ENCODE results near the gene TRAP1.
A peak's percentile ranks its signal among the peaks of the same experiment; 100 is the strongest.

Gene TRAP1

GRCh38 chr16:3717235-3718018, at the start of gene TRAP1:
Gene TRAP1, minus strand, starts transcription at chr16:3717524. Its CDS starts 16 bp downstream, at chr16:3717508.
- DNase-seq: peak; percentile 91

DNA sequence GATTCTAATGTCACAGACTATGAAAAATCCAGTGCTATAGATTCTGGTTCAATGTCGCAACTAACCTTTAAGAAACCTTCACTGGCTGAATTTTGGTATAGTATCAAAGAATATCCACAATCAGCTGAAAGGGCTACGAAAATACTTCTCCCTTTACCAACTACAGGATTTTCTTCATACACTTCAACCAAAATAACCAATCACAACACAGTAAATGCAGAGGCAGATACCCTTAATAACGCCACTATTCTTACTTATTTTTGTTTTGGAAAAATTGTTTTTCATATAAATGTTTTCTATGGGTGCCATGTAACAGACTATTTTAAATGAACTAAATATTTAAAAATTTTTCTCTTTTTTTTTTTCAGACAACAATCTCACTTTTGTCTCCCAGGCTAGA, 48.9 kb upstream of the TRAP1 start:
- no peak for DNase-seq

DNA sequence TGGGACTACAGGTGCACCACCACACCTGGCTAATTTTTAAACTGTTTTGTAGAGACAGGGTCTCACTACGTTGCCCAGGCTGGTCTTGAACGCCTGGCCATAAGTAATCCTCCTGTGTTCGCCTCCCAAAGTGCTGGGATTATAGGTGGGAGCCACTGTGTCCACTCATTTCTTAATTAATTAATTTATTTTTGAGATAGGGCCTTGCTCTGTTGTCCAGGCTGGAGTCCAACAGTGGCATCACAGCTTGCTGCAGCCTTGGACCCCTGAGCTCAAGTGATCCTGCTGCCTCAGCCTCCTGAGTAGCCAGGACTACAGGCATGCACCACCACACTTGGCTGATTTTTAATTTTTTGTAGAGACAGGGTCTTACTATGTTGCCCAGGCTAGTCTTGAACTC, 47.1 kb upstream of the TRAP1 start:
- DNase-seq: no peak

GRCh38 chr16:3762107-3762750, 44.9 kb upstream of the TRAP1 start:
- DNase-seq: no peak

DNA sequence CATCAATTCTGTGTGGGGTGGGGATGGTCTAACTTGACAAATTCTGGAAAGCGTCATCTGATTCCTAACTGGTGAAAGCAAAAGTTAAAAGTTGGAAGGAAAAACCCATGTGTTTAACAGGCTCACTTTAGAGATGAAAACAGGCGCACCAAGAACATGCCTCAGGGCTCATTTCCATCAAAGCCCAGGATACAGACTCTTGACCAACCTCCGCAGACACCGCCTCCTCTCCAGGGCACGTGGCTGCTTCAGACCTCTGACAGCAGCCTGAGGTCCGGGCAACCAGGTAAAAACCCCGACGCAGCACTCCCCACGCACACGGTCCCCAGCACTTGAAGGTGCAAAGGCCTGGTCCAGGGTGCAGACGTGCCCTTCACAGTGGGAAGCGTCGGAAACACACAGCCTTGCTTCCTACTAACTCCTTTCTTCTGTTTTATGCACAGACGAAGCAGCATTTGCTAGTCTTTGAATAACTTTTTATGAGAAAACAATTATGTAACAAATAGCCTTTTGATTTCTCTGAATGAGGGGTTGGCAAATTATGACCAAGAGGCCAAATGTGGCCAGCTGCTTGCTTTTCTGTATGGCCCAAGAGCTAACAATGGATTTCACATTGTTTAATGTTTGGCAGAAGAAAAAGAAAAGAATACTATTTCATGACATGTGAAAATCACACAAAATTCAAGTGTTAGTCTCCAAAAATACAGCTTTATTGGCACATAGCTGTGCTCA, 44.2 kb upstream of the TRAP1 start:
- no peak for DNase-seq

- DNase-seq: no peak
Measured at GRCh38 chr16:3760518-3760917, 43.2 kb upstream of the TRAP1 start.

DNA sequence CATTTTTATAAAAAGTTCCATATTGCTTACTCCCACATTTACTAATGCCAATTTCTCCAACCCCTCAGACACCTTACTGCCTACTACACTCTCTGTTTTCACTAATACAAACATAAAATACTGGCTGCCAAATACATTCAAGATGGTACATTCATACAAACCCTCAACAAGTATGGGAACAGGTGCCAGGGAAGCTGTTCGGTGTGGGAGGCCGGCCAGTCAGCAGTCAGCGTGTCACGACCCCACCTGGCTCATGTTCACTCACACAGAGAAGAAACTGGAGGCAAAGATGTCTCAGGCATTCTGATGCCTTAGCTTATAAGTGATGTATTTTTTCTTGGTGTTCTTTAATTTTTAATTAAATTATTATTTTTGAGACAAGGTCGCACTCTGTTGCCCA, 42.4 kb upstream of the TRAP1 start:
- no peak for DNase-seq

DNA sequence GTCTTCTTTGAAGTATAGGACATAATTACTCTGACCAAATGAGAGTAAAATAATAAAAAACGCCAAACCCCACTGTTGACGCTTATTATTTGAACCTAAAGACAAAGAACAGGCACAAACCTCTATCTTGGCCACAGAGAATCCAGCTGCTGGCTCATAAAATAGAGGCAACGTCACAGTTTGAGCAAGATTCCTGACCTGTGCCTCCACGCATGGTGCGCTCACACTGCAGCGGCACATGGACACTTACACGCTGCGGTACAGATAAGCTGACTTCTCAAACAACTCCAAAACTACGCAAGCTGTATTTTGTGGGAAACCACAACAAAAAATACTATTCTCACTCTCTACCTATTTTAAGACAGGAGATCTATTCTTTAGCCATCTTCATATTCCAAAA, 38.8 kb upstream of the TRAP1 start:
- no peak for DNase-seq

- no peak for DNase-seq
Measured at GRCh38 chr16:3755249-3755648, 37.9 kb upstream of the TRAP1 start.

- no peak for DNase-seq
Measured at GRCh38 chr16:3754772-3755171, 37.4 kb upstream of the TRAP1 start.

DNA sequence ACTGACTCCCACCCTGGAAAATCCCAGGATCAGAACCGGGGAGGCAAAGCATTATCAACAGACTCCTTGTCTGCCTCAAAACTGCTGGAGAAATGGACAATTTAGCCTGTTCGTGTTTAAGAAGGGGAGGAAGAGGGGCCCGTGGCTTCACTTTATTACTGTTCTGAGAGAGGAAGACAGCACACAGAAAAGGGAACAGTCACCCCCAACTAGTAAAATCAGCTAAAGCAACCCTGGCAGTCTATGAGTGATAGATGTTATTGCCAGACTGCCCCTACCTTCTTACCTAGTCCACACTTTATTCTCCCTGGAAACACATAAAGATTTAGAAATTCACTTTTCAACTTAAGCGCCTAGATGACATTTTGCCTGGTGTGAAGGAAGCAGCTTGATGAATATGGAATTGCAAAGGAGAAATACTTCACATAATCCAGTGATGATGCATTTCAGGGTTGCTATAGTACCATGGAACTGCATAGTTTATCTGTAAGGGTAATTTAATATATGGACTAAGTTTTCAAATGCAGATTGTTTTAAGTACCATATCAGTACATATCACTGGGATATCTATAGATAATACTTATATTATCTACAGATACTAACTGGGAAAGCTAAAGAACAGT, 36.9 kb upstream of the TRAP1 start:
- DNase-seq: no peak

GRCh38 chr16:3752984-3753383, 35.7 kb upstream of the TRAP1 start:
- DNase-seq: no peak

- DNase-seq: no peak
Measured at GRCh38 chr16:3751878-3752277, 34.6 kb upstream of the TRAP1 start.

DNA sequence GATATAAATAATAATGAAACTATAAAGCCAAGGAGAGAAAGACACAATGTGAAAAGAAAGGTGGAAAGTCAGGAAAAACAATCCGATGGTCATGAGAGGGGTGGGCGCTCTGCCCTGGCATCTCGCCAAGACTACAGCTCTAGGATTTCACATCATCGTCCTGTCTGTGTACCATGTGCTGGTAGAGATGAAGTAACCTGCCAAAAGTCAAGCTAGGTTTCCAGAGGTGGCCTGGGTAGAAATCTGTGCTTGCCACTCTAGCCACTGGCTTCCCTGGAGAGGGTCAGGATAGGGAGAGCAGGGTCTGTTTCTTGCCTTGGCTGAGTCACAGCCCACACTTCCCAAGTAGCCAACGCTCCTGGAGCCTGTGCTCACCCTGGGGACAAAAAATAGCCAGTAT, 31.0 kb upstream of the TRAP1 start:
- no peak for DNase-seq

- no peak for DNase-seq
Measured at GRCh38 chr16:3745751-3746355, 28.5 kb upstream of the TRAP1 start.

- no peak for DNase-seq
Measured at GRCh38 chr16:3744018-3744417, 26.7 kb upstream of the TRAP1 start.

DNA sequence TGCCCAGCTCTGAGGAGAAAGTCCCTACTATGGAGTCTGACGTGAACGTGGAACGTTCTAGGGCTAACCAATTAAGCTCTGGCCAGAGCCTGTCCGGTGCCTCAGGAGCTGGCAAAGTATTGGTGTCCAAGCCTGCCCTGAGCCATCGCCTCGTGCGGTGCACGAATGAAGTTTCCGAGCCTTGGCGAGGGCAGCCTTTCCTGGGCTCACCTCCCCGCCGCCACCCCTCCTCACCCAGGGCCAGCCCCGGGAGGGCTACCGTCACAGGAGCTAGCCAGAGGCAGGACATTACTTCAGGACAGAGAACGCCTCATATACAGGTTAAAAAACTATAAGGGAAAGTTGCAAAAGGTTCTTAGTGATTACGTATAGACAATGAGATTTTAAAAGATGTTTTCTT, 23.6 kb upstream of the TRAP1 start:
- DNase-seq: no peak

DNA sequence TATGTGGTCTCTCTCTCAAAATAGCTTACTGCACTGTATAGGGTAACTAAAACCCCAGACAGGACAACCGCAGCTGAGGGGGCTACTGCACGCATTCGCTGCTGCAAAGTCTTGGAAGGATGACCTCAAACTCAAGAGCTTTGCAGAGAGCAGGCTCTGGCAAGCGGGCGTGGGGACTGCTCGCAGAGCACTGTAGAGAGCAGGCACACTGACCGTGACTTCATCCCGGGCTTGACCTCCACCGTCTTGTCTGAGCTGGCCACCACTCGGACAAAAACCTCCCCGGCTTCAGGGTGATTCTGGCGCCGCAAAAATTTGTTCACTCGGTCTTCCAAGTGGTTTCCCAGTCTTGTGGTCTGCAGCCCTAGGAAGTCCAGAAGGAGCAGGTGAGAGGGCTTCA, 22.9 kb upstream of the TRAP1 start:
- DNase-seq: no peak

- DNase-seq: no peak
Measured at GRCh38 chr16:3739636-3740035, 22.3 kb upstream of the TRAP1 start.

GRCh38 chr16:3738541-3738940, 21.2 kb upstream of the TRAP1 start:
- no peak for DNase-seq

DNA sequence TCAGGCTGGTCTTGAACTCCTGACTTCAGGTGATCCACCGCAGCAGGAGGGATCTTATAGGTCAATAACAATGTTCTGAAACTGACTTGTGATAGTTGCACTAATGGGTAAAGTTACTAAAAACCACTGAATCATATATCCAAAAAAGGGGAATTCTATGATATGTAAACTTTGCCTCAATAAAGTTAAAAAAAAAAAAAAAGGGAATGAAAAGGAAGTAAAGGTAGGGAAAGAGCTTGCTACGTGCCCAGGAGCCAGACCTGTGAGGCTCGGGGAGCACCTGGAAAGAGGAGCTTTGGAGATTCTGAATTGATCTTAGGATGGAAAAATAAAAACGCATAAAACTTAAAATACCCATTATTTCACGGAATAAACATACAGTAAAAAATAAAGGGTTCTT, 20.8 kb upstream of the TRAP1 start:
- no peak for DNase-seq

- no peak for DNase-seq
Measured at GRCh38 chr16:3737181-3737580, 19.9 kb upstream of the TRAP1 start.

DNA sequence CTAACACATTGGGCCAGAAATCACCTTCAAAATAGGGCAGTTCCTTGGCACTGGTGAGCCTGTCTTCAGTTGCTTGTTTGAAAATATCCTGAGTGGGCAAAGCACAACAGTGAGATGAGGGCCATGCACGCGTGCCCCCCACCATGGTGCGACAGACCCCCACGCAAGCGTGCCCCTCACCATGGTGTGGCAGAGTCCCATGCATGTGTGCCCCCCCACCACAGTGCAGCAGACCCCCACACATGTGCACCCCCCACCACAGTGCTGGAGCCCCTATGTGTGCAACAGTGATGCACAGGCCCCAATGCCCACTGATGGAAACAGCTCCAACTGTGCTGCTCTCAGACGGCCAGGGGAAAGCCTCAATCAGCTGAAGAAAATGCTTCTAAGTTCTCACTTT, 18.8 kb upstream of the TRAP1 start:
- DNase-seq: no peak

Data from right hindlimb (tissue), 1 donor.